Stimulated activated CD4-positive, alpha-beta T cell treated with anti-CD3 and anti-CD28 coated beads, Interleukin-1b, Interleukin-23, amount 100 ng/mL, for 4 hours (primary cell): ENCODE measurements around the gene SLC5A2.
"Not testable (repeated sequence)": the region's sequence is repeated elsewhere in the genome, so short reads cannot be mapped to it uniquely, and the experiment has no call there.

ENCODE experiments used
- DNase-seq, 2 donors: peaks; one replicate each; pipeline ENCODE4 v3.0.0-alpha.2; 2020; ENCODE audit warnings: low read depth in 2 of 2

Gene SLC5A2

DNA sequence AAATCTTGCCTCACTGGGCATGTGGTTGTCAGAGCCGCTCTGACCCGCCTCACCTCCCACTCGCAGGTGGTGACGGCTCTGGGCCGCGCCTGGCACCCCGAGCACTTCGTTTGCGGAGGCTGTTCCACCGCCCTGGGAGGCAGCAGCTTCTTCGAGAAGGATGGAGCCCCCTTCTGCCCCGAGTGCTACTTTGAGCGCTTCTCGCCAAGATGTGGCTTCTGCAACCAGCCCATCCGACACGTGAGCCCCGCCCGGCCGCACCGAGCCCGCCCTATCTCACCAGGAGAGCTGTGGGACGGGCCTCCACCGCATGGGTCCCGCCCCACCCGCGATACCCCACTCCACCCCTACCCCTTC is 7.0 kb upstream of the SLC5A2 start:
- no peak for DNase-seq

DNA sequence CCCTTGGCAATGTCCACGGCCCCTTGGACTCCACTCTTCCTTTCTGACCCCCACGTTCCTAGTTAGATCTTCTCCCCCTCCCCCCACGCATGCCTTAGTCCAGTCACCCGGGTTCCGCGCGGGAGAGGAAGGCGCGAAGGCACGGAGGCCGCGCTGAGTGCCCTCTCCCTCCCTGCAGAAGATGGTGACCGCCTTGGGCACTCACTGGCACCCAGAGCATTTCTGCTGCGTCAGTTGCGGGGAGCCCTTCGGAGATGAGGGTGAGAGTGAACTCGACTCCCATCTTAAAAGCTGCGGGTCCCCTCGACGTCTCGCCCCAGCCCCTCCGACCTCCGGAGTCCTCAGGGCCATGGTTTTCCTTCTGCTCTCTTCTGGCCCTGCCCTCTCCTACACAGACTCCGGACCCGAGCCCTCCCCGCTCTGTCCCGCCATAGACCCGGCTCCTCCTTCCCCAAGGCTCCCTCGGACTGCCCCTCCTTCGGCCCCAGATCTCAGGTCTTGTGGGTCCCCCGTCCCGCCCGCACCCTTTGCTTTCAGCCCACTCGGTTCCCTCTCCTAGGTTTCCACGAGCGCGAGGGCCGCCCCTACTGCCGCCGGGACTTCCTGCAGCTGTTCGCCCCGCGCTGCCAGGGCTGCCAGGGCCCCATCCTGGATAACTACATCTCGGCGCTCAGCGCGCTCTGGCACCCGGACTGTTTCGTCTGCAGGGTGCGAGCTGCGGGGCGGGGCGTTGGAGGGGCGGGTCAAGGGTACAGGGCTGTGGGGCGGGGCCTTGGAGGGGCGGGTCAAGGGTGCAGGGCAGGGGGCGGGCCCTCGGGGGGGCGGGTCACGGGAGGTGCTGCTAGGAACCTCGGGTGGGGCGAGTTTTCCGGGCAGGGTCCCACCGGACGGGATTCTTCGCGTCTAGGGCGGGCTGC is 6.4 kb upstream of the SLC5A2 start:
- peak; percentile 91 to 95 for DNase-seq

DNA sequence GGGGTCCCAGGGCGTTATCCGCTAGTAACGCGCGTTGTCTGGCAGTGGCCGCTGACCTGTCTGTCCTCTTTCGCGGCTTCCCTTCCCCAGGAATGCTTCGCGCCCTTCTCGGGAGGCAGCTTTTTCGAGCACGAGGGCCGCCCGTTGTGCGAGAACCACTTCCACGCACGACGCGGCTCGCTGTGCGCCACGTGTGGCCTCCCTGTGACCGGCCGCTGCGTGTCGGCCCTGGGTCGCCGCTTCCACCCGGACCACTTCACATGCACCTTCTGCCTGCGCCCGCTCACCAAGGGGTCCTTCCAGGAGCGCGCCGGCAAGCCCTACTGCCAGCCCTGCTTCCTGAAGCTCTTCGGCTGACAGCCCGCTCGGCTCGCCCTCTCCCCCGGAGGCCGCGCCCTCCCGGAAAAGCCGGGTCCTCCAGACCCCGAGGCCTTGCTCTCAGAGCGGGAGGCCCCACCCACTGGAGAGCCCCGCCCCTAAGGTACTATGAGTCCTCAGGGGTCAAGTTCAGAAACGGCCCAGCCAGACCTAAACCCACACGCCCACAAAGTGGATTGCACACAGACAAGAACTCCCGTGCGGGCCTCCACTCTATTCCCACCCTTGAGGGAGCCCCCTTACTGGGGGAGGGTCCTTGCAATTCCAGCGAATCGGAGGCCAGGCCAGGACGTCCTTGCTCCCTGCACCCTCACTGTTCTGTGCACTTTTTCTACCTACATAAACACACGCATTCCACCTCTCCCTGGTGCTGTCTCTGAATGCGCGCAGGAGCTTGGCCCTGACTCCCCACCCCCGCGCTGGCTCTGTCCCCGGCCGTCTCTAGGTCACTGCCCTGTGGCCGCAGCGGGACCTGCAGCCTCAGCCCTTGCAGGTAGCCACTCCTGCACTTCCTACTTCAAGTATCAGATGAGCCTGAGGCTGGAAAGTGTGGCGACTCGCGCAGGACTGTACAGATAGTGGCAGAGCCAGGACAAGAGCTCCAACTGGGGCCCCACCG is 5.4 kb upstream of the SLC5A2 start:
- no peak for DNase-seq

DNA sequence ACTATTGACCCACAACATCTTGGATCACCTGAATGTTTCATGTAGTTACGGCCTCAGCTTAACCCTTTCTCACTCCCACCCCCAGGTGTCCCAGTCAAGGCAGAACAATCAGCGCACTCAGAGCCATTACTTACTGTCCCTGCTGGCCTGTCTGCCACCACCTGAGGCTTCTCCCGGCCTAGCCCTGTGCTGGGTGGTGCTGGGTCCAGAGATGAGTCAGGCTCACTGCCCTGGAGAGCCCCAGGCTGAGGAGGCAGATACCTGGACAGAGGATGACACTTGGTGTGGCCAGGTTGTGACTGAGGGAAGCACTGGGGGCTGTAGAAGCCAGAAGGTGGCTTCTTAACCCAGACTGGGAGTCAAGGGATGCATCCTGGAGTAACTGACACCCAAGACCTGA is 4.0 kb upstream of the SLC5A2 start:
- DNase-seq = no peak

DNA sequence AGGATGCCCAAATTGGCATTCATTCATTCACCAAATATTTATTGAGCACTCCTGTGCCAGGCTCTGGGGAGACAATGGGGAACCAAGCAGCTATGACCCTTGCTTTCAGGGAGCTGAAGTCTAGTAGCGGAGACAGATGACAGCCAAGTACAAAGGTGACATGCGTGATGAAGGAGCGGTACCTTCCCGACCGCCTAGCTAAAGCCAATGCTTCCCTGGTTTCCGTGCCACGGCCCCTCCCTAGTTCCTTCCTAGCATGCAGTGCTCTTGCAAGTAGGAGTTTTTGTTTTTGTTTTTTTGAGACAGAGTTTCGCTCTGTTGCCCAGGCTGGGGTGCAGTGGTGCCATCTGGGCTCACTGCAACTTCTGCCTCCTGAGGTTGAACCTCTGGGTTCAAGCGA is 3.2 kb upstream of the SLC5A2 start:
- no peak for DNase-seq

DNA sequence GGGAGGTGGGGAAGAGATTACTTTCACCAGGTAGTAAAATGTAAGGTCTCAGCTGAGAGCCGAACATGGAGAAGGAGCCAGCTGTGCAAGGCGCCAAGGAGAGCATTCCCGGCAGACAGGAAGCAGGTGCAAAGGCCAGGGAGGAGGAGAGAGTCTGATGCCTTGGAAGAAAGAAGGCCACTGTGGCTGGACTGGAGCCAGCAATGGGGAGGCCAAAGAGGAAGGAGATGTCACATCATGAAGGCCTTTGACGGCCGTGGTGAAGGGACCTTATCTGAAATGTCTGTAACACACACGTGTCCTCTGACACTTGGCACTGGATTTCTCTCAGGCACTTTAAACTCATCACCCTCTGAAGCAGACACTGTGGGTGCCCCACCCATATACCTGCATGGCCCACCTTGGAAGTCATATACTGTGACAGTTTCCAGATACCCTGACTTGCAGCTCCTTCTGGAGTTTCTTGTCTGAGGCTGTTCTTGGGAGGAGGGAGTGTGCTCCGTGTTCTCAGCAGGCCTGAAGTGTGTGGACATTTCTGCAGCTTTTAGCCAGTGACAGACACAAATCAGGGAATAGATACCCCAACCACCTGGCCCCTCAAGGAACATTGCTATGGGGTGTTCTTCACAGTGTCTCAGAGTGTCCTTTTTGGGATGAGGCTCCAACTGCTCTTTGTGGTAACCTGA is 1.9 kb upstream of the SLC5A2 start:
- DNase-seq = no peak

DNA sequence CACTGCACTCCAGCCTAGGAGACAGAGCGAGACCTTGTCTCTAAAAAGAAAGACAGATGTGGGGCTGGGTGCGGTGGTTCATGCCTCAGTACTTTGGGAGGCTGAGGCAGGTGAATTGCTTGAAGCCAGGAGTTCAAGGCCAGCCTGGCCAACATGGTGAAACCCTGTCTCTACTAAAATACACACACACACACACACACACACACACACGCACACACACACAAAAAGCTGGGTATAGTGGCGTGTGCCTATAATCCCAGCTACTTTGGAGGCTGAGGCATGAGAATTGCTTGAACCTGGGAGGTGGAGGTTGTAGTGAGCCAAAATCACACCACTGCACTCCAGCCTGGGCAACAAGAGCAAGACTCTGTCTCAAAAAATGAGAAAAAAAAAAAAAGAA is 1.1 kb downstream of the SLC5A2 start:
- not testable (repeated sequence) for DNase-seq

DNA sequence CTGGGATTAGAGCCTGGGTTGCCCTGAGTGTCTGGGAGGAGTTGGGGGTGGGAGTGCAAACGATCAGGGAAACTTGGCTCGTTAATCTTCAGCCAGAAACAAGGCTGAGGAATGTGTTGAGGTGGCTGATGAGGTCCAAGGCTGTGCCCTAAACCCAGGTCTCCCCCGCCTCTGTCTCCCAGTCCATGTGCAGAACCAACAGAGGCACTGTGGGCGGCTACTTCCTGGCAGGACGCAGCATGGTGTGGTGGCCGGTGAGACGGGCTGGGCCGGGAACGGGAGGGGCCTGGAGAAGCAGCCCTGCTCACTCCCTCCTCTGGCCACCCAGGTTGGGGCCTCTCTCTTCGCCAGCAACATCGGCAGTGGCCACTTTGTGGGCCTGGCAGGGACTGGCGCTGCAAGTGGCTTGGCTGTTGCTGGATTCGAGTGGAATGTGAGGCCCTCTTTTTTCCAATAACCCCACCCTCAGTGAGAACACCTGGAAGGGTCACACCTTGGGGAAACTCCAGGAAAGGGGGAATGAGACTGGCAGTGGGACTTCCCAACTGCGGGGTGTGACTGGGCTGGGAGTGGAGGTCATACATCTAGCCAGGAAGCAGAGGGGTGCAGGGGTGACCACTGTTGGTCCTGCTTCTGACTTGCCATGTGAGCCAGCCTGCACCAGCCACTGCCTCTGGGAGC is 1.7 kb downstream of the SLC5A2 start:
- no peak for DNase-seq

DNA sequence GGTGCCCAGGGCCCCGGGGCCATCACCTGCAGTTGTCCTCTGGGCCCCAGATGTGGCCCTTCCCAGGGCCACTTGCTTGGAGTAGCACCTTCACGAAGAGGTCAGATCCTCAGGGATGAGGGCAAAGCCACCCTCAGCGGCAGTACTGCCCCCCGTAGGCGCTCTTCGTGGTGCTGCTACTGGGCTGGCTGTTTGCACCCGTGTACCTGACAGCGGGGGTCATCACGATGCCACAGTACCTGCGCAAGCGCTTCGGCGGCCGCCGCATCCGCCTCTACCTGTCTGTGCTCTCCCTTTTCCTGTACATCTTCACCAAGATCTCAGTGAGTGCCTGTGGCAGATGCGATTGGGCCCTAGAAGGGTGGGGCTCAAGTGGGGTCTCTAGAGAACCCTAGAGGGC is 2.6 kb downstream of the SLC5A2 start:
- no peak for DNase-seq

DNA sequence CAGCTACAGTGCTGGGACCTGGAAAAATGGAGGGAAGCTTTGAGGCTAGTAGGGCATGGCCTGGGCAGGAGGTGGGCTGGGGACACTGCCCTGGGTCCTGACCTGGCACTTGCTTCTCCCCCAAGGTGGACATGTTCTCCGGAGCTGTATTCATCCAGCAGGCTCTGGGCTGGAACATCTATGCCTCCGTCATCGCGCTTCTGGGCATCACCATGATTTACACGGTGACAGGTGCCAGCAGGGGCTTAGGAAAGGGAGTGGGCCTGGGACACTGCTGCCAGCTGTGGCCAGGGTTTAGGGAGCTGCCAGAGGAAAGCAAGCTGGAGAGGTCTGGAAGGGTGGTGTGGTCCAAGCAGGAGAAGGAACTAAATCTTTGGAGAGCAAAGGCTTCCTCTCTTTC is 3.1 kb downstream of the SLC5A2 start:
- no peak for DNase-seq

DNA sequence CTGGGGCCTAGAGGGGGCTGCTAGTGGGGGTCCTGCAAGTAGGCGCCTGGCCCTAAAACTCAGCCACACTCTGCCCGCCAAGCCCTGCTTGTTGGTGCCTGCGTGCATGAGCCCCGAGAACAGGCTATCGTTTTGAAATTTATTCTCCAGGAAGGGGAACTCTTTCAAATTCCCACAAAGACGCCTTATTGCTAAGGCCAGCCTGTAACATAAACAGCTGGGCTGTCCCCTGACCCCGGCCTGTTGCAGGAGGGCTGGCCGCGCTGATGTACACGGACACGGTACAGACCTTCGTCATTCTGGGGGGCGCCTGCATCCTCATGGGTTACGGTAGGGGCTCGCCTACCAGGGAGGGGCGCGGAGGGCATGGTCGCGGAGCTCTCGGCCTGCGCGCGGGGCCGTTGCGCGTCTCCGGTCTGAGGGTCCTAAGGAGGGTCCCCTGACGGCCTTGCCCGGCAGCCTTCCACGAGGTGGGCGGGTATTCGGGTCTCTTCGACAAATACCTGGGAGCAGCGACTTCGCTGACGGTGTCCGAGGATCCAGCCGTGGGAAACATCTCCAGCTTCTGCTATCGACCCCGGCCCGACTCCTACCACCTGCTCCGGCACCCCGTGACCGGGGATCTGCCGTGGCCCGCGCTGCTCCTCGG is 4.3 kb downstream of the SLC5A2 start:
- no peak for DNase-seq

DNA sequence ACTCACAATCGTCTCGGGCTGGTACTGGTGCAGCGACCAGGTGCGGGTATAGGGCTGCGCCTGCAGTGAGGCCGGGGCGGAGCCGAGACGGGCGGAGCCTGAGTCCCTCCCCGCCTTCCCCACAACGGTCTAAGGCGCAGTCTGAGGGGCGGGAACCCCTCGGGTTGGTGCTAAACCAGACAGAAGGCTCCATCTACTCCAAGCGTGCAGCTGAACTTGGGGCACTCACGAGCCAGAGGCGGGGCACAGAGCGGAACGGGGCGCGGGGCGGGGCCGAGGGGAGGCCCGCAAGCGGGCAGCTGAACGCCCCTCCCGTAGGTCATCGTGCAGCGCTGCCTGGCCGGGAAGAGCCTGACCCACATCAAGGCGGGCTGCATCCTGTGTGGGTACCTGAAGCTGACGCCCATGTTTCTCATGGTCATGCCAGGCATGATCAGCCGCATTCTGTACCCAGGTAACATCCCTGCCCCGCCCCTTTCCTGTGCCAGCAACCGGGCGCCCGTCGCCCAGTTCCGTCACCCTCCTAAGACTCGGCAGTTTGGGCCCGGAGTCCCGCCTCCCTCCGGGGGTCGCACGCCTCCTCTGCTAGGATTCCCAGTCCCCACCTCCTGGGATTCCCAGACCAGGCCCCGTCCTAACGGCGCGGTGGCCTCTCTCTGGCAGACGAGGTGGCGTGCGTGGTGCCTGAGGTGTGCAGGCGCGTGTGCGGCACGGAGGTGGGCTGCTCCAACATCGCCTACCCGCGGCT is 5.0 kb downstream of the SLC5A2 start:
- peak; percentile 53 to 56 for DNase-seq

DNA sequence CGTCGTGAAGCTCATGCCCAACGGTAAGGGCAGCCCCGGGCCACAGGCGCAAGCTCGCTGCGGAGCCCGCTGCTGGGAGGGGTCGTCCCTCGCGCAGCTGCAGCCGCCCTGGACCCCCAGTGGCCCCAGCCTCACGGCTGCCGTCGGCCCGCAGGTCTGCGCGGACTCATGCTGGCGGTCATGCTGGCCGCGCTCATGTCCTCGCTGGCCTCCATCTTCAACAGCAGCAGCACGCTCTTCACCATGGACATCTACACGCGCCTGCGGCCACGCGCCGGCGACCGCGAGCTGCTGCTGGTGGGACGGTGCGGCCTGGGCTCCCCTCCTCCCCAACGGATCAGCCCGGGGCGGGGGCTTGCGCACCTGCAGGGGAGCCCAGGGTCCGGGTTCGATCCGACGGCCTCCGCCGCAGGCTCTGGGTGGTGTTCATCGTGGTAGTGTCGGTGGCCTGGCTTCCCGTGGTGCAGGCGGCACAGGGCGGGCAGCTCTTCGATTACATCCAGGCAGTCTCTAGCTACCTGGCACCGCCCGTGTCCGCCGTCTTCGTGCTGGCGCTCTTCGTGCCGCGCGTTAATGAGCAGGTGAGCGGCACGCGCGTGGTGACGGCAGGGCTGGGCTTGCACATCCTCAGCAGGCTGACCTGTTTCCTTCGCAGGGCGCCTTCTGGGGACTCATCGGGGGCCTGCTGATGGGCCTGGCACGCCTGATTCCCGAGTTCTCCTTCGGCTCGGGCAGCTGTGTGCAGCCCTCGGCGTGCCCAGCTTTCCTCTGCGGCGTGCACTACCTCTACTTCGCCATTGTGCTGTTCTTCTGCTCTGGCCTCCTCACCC is 5.8 kb downstream of the SLC5A2 start:
- DNase-seq = no peak

DNA sequence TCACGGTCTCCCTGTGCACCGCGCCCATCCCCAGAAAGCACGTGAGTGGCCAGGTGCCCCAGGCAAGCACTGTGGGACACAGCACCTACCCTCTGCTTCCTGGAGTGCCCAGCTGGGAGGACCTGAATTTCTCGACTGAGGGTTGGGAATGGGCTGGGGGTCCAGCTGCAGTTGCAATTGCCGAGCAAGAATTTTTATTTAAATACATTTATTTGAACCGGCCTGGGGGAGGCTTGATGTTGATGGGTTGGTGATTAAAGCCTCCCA is 6.3 kb downstream of the SLC5A2 start:
- DNase-seq = no peak

DNA sequence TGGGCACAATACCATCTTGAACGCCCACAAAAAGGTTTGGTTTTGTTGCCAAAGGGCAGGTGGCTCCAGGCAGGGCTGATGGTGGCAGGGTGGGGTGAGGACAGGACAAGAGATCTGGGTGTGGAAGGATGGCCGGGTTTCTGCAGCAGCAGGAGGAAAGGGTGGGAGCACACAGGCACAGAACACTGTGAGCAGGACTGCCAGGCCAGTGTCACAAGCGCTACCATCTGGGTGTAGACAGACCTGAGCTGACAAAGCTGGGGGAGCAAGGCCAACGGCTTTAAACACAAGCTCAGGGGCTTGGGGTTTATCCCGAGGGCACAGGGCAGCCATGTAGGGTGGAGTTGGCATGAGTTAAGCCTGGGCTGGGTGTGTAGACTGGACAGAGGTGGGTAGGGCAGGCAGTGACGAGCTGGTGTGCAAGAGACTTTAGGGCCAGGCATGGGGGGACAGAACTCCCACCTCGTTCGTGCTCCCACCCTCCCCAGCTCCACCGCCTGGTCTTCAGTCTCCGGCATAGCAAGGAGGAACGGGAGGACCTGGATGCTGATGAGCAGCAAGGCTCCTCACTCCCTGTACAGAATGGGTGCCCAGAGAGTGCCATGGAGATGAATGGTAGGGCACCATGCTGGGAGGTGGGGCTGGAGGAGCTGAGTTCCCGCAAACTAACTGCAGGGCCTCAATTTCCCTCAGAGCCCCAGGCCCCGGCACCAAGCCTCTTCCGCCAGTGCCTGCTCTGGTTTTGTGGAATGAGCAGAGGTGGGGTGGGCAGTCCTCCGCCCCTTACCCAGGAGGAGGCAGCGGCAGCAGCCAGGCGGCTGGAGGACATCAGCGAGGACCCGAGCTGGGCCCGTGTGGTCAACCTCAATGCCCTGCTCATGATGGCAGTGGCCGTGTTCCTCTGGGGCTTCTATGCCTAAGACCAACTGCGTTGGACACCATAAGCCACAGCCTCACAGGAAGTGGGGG is 7.0 kb downstream of the SLC5A2 start:
- DNase-seq = no peak

DNA sequence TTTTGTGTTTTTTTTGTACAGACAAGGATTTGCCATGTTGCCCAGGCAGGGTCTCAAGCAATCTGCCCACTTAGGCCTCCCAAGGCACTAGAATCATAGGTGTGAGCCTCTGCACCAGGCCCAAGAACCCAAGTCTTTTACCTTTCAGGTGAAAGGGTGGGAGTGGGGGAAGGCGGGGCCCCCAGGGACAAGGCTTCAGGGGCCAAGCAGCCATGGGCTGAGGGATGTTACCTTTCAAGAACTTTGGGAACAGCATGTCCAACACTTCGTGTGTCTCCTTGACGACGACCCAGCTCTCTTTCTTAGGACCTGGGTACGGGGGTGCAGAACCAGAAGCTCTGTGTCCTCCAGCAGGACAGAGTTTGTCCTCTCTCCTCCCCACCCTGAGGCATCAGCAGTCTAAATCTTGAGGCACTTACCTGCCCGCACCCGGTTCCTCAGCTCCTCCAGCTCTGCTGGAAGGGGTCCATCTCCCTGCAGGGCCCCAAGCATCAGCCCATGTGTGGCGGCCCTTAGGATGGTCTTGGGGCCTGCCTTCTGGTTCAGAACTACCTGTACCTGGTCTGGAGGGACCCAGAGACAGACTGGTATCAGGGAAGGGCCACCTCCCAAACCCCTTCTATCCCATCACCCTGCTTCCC is 9.0 kb downstream of the SLC5A2 start:
- DNase-seq = no peak

DNA sequence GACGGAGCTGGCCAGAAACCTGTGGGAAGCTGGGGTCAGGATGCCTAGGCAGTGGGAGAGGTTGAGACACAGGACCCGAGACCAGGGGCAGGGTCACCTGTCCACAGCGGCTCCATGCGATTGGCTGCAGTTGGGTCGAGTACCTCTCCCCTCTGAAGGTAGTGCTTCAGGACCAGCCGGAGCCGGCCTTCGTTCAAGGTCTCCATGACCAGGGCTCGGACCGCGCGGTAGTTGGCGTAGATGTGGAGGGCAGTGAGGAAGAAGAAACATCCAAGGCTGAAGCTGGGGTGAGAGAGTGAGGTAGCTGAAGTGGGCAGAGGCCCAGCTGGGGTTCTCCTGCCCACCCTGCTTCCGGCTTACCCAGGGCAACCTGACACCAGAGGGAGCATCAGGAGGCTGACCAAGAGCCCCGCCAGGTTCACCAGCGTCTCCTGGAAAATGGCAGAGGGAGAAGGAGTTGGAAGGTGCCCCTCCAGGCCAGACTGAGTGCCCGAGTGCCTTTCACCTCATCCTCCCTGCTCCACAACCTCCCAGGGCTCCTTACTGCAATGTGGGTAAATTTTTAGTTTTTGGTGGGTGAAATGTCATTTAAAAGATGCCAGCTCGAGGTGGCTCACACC is 10.7 kb downstream of the SLC5A2 start:
- no peak for DNase-seq

DNA sequence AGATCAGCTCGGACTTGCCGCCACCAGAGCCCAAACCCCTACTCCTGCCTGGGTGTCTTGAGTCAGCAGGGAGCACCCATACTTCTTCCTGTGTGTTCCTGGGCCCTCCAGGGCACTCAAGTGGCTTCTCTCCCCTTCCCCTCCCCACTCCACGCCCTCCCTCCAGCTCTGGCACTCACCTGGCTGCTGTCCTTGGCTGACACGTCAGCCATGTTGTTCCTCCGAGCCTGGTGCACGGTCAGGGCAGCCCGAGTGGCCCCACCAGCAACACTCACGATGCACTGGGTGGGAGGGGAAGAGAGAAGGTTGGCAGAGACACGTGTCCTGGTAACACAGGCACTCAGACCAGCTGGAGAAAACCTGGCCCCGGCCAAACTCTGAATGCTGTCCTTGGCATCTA is 13.7 kb downstream of the SLC5A2 start:
- DNase-seq = no peak
